ENCODE results near the gene KRT7.

Gene KRT7

GRCh38 chr12:52220477-52220876 lies 12.6 kb upstream of the KRT7 start:
- TF ChIP-seq CTCF (conservative IDR thresholded peaks at IDR 0.05; ENCODE audit: low read depth, low read length), result no peak
- no peak for DNase-seq (ENCODE audit: low read depth)
- H3K4me3 ChIP-seq (ENCODE audit: low read depth, low read length), result no peak overlapping the region

- TF ChIP-seq CTCF (conservative IDR thresholded peaks at IDR 0.05; ENCODE audit: low read depth, low read length), result no peak
- DNase-seq (ENCODE audit: low read depth), result no peak
- H3K4me3 ChIP-seq (ENCODE audit: low read depth, low read length), result no peak overlapping the region
Measured at GRCh38 chr12:52221070-52221781, 11.8 kb upstream of the KRT7 start.

GRCh38 chr12:52221912-52222457 lies 11.1 kb upstream of the KRT7 start:
- peak; percentile 48 for DNase-seq (ENCODE audit: low read depth)
- no peak overlapping the region for H3K4me3 ChIP-seq (ENCODE audit: low read depth, low read length)
- peak; percentile 65 for TF ChIP-seq CTCF (conservative IDR thresholded peaks at IDR 0.05; ENCODE audit: low read depth, low read length)

- no peak for TF ChIP-seq CTCF (conservative IDR thresholded peaks at IDR 0.05; ENCODE audit: low read depth, low read length)
- no peak for DNase-seq (ENCODE audit: low read depth)
- H3K4me3 ChIP-seq (ENCODE audit: low read depth, low read length), result no peak overlapping the region
Measured at GRCh38 chr12:52222692-52223091, 10.4 kb upstream of the KRT7 start.

GRCh38 chr12:52223406-52224039 lies 9.5 kb upstream of the KRT7 start:
- DNase-seq (ENCODE audit: low read depth), result no peak
- no peak overlapping the region for H3K4me3 ChIP-seq (ENCODE audit: low read depth, low read length)
- TF ChIP-seq CTCF (conservative IDR thresholded peaks at IDR 0.05; ENCODE audit: low read depth, low read length), result no peak

- no peak for TF ChIP-seq CTCF (conservative IDR thresholded peaks at IDR 0.05; ENCODE audit: low read depth, low read length)
- DNase-seq (ENCODE audit: low read depth), result peak; percentile 60
- H3K4me3 ChIP-seq (ENCODE audit: low read depth, low read length), result no peak overlapping the region
Measured at GRCh38 chr12:52224151-52224550, 8.9 kb upstream of the KRT7 start.

Measured in choroid plexus epithelial cell (primary cell).